GM21619 (cell line): ENCODE measurements around the gene ABLIM3.

Experiments
- ATAC-seq: cut with Tn5 transposase; IDR thresholded peaks from one replicate; pipeline ENCODE4 v1.9.1; 2021; ENCODE audit not compliant: unreplicated experiment

ABLIM3 gene

GRCh38 chr5:149216496-149216895 lies 75.2 kb downstream of the ABLIM3 start:
- ATAC-seq: no peak

DNA sequence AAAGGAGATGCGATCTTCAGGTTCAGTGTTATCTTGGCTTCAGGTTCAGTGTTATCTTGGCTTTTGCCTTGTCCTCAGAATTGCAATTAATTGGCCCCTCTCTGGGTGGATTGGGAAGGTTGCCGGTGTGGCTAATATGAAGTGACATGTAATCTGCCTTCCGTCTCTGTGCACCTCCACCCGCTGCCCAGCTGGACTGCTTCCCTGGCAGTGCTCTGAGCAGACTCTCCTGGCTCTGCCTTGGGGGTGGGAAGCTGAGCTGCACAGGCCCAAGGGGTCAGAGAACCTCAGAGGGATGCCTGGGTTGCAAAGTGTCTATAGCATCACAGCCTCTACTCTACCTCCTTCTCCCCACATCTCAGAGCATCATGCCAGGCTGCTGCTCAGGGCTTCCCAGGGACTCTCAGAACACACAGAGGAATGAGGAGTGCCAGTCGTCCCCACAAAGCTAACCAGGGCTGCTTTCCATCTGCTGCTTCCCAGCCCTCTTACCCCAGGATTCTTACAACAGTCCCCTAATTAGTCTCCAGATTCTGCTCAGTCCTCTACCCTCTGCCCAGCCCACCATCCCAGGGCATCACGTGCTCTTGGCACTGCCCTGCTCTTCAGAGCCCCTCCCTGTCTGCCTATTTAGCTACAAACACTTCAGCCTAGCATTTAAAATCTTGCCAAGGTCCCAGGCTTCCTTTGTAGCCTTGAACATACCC lies 76.0 kb downstream of the ABLIM3 start:
- ATAC-seq: no peak

- no peak for ATAC-seq
Observed at GRCh38 chr5:149217803-149218155, 76.5 kb downstream of the ABLIM3 start.

GRCh38 chr5:149219584-149219983 lies 78.3 kb downstream of the ABLIM3 start:
- ATAC-seq: no peak

DNA sequence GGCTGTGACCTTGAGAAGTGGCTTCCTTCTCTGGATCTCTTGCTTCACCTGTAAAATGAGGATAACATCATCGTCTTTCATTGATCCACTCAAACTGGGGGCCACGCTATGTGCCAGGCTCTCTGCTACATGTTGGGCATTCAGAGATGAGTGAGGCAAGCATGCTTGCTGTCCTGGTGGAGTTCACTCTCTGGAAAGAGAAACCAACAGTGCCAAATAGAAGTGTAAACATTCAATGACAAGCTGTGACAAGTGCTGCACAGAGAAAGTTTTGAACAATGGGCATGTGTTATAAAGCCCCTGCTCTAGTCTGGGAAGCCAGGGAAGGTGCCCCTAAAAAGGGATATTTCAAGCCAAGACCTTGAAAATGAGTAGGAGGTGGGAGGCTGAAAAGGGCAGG lies 79.5 kb downstream of the ABLIM3 start:
- ATAC-seq: no peak

DNA sequence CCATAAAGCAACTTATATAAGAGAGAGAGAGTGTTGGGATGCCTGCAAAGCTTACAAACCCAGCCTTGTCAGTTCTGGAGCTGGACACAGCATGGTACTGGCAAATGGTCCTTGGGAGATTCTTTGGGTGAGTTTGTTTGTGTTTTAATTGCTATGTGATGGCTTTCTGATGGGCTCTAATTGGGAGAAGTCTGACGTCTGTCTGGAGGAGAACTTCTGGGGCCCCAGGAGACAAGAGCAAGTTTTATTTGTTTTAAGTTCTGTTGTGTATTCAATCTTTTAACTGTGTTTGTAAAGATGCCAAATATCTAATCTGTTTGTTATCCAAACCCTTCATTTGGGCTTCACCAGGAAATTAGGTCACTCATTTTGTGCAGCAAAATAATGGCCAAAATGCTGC lies 80.0 kb downstream of the ABLIM3 start:
- ATAC-seq: no peak

GRCh38 chr5:149221731-149222342 lies 80.5 kb downstream of the ABLIM3 start:
- no peak for ATAC-seq

DNA sequence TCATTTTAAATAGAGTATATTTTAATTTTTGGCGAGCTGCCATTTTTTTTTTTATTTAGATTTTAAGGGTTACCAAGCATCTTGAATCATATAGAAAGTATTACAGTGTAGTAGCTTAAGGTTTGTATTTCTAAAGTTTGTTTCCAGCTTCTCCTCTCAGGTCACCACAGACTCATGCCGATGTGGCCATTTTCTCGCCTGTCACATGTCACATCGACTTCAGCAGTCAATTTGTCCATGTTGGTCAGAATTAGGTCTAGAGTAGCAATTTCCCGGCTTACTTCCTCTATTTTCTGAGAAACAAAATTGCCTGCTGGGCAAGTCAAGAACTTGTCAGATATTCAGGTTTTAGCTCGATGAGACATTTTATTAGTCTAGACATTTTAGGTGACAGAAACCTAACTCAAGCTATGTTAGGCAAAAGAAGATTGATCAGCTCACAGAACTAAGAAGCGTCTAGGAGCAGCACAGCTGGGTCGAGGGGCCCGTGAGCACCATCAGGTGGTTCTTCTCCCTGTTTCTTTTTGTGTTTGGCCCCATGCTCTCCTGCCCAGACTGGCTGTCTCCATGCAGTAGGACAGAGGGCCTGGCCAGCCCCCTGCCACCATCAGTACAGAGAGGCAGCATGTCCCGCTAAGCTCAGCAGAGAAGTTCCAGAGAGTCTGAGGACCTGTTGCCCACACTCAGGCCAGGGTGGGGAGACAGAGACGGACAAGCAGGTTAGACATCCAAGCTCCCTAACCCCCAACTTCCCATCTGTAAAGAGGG lies 82.0 kb downstream of the ABLIM3 start:
- no peak for ATAC-seq

- no peak for ATAC-seq
Observed at GRCh38 chr5:149224282-149224681, 83.0 kb downstream of the ABLIM3 start.

- no peak for ATAC-seq
Observed at GRCh38 chr5:149227168-149227826, 86.0 kb downstream of the ABLIM3 start.

GRCh38 chr5:149228618-149229297 lies 87.5 kb downstream of the ABLIM3 start:
- ATAC-seq: no peak

- ATAC-seq: no peak
Observed at GRCh38 chr5:149229298-149229937, 88.1 kb downstream of the ABLIM3 start.

DNA sequence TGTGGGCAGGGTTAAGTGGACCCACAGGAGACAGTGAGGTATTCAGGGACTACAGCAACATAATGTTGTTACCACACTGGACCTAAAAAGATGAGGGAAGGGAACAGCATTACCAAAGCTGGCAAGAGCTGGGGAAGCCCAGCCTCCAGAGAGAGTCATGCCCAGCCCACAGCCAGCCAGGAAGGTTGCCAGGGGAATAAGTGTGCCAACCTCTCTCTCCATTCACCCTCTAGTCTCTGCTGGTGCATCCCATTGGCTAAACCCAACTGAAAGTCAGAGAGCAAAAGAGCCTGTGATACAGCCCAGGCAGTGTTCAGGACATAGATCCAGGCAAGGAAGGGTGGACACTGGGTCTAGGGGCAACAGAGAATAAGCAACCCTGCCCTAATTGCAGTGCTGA lies 94.5 kb downstream of the ABLIM3 start:
- ATAC-seq: no peak

DNA sequence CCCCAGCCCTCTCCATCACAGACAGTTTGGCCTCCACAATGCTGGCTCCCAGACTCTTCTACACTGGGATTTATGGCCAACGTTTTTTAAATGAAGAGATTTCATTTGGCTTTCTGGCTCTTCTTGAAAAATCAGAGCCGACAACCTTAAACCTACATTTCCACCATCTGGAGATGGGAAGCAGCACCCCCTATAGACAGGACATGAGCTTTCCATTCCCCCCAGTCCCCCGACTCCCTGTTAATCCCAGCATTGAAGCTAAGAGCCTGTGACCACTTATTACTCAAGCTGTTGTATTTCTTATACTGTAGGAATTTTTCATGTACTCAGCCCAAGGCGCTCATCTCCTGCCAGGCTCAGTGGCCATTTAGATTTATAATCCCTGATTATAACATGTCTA lies 96.4 kb downstream of the ABLIM3 start:
- no peak for ATAC-seq

- ATAC-seq: no peak
Observed at GRCh38 chr5:149238540-149238939, 97.2 kb downstream of the ABLIM3 start.

DNA sequence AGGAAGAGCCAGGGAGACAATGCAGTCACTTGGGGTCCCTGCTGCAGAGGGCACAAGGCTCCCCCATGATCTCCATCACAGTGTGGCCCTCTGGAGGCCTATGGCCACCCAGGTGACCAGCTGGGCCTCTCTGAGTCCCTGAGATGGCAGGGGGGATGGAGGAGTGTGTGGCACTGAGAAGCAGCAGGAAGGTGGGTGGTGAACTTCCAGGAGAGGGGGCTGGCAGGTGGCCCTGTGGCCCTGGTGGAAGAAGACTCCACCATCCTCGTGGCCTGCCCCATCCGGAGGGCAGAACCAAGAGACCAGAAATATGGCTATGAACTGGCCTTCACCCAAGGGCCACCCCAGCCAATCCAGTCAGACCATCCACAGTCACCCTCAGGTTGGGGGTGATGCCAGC lies 98.6 kb downstream of the ABLIM3 start:
- ATAC-seq: no peak

GRCh38 chr5:149240354-149240998 lies 99.2 kb downstream of the ABLIM3 start:
- peak; percentile 75 for ATAC-seq

GRCh38 chr5:149242339-149242738 lies 101.0 kb downstream of the ABLIM3 start:
- no peak for ATAC-seq

GRCh38 chr5:149246906-149247305 lies 105.6 kb downstream of the ABLIM3 start:
- ATAC-seq: no peak

DNA sequence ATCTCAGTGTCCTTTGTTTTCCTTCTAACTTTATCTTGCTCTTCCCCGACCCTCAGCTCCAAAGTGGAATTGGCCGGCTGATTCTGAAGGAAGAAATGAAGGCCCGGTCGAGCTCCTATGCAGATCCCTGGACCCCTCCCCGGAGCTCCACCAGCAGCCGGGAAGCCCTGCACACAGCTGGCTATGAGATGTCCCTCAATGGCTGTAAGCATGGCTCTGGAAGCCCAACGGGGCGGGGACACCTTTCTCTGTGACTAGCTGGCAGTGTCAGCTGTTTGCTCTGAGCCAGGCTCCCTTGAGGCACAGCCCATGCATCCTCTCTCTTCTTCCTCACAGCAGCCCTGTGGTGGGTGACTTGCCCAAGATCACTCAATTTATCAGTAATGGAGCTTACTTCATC lies 106.4 kb downstream of the ABLIM3 start:
- no peak for ATAC-seq
